ENCODE measurements around the gene DTNBP1. TPM values are rescaled to one million over a fixed set of nuclear protein-coding genes. Genes with fewer than 3 reads are reported as not detected.

DTNBP1 gene
- total and polyA plus RNA-seq, 2 of the 13 experiments (the other 11 are each of a cell fraction or from before 2014, with no cell fraction given): 6.6 to 19.1 TPM

DNA sequence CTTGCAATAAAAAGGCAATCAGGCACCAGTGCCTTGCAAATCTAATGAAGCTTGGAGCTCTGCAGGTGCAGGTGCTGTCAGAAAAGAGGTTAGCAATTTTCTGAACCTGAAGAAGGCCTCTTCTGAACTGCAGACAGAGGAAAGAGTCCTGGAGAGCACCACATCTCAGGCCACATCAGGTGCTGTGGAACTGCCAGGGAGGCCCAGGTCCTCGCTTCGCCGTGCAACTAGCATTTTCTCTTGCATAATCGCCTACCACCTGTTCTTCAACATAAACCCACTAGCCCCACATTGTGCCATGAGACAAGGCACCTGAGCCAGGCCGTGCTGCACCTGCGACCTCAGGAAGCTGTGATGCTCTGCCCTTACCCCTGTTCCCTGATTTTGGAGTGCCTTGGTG, 187.6 kb downstream of the DTNBP1 start (continued):
- TF ChIP-seq, protein P1, sequence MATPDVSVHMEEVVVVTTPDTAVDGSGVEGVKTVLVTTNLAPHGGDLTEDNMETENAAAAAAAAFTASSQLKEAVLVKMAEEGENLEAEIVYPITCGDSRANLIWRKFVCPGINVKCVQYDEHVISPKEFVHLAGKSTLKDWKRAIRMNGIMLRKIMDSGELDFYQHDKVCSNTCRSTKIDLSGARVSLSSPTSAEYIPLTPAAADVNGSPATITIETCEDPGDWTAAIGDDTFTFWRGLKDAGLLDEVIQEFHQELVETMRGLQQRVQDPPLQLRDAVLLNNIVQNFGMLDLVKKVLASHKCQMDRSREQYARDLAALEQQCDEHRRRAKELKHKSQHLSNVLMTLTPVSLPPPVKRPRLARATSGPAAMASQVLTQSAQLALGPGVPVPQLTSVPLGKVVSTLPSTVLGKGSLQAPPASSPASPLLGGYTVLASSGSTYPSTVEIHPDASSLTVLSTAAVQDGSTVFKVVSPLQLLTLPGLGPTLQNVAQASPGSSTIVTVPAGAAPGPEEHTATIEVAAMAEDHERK (CRISPR knock-in tag; IDR thresholded peaks at IDR 0.05; ENCODE audit: low read depth): no peak
- TF ChIP-seq IRF2 (CRISPR knock-in tag; IDR thresholded peaks at IDR 0.05) (no peak), CBX5 (CRISPR knock-in tag; IDR thresholded peaks at IDR 0.05; ENCODE audit: borderline replicate concordance) (no peak), SRSF9 (IDR thresholded peaks at IDR 0.05; ENCODE audit: borderline replicate concordance, insufficient read depth, low read depth, low read length, poor library complexity, severe bottlenecking) (no peak), ZNF136 (CRISPR knock-in tag; IDR thresholded peaks at IDR 0.05; ENCODE audit: low read depth) (no peak), ZNF549 (CRISPR knock-in tag; IDR thresholded peaks at IDR 0.05) (no peak), FIP1L1 (IDR thresholded peaks at IDR 0.05; ENCODE audit: borderline replicate concordance, insufficient read depth, low read depth, low read length) (no peak), TSC22D2 (CRISPR knock-in tag; IDR thresholded peaks at IDR 0.05; ENCODE audit: borderline replicate concordance) (no peak), KAT7 (CRISPR knock-in tag; IDR thresholded peaks at IDR 0.05; ENCODE audit: borderline replicate concordance) (no peak), BCL6 (CRISPR knock-in tag; IDR thresholded peaks at IDR 0.05) (no peak), HDAC6 (IDR thresholded peaks at IDR 0.05; ENCODE audit: low read depth, low read length) (no peak)

DNA sequence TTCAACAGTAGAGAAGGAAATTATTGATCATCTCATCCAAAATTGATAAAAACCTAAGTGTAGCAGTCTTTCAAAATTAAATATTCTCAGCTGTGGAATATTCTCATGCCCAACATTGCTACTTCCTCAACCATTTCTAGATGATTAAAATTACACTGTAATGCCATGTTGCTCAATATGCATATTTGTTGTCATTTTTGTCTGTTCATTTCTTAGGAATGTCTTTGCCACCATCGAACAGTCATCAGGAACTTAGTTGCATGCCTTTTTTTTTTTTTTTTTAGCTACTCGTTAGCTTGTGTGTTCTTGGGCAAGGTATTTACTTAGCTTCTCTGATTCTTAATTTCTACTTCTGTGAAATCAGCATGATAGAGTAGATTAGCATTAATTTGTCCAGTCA, 188.6 kb downstream of the DTNBP1 start:
- CTCF ChIA-PET (ENCODE audit: low intra/inter-chr PET ratio, low total read pairs): no interaction called here
- Histone ChIP-seq H3K27me3 (ENCODE audit: control insufficient read depth in 1 of 2, insufficient read depth in 2 of 2, low read length in 2 of 2) (no peaks in the 10 kb centered on the region), H3K9ac (ENCODE audit: insufficient read depth, low read depth, low read length) (no peak overlapping the region), H3K27ac (ENCODE audit: extremely low read length, insufficient read depth, low read length) (no peak overlapping the region), H3K4me3 (replicated peaks in 1 of 3; ENCODE audit: insufficient read depth in 1 of 3, low read depth in 2 of 3, low read length in 3 of 3) (no peak overlapping the region), H4K20me1 (ENCODE audit: insufficient read depth, low read length) (no peaks in the 10 kb centered on the region), H3K36me3 (replicated peaks in 1 of 2; ENCODE audit: control insufficient read depth in 1 of 2, insufficient read depth in 2 of 2, low read length in 2 of 2) (peaks cover 9 to 39% of the 10 kb centered on the region in 2 experiments), H3K79me2 (ENCODE audit: insufficient read depth, low read length) (no peaks in the 10 kb centered on the region), H3K4me1 (ENCODE audit: insufficient read depth, low read length) (no peaks in the 10 kb centered on the region), H3K9me3 (ENCODE audit: low read length) (no peaks in the 10 kb centered on the region), H2AFZ (ENCODE audit: low read length) (no peak overlapping the region), H3K4me2 (ENCODE audit: low read depth, low read length) (no peak overlapping the region)
- FAIRE-seq (no peak), ATAC-seq (no peak), DNase-seq (ENCODE audit: low spot score) (no peak)
- BruUV-seq (replicated peaks): no TSS peak
- intact Hi-C loops (cut with micrococcal nuclease; ENCODE audit: unreplicated experiment): no loop called here
- in situ Hi-C loops (cut with HindIII; ENCODE audit: extremely low pct_ligation_motif_present, low pct_unique_long_range_greater_than_20kb): no loop called here
- POLR2A ChIA-PET: no interaction called here
- WGBS (ENCODE audit: low lambda C conversion rate): 94% methylated on average over 2 of the region's 2 CpGs
- TF ChIP-seq, protein P2, sequence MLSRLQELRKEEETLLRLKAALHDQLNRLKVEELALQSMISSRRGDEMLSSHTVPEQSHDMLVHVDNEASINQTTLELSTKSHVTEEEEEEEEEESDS (CRISPR knock-in tag; IDR thresholded peaks at IDR 0.05; ENCODE audit: borderline replicate concordance): no peak
- TF ChIP-seq, protein P3, sequence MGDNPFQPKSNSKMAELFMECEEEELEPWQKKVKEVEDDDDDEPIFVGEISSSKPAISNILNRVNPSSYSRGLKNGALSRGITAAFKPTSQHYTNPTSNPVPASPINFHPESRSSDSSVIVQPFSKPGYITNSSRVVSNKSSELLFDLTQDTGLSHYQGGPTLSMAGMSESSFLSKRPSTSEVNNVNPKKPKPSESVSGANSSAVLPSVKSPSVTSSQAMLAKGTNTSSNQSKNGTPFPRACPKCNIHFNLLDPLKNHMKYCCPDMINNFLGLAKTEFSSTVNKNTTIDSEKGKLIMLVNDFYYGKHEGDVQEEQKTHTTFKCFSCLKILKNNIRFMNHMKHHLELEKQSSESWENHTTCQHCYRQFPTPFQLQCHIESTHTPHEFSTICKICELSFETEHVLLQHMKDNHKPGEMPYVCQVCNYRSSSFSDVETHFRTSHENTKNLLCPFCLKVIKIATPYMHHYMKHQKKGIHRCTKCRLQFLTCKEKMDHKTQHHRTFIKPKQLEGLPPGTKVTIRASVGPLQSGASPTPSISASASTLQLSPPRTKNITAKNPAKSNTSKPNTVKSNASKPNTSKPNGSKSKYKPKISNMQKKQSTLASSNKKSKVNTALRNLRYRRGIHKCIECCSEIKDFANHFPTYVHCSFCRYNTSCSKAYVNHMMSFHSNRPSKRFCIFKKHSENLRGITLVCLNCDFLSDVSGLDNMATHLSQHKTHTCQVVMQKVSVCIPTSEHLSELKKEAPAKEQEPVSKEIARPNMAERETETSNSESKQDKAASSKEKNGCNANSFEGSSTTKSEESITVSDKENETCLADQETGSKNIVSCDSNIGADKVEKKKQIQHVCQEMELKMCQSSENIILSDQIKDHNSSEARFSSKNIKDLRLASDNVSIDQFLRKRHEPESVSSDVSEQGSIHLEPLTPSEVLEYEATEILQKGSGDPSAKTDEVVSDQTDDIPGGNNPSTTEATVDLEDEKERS (CRISPR knock-in tag; IDR thresholded peaks at IDR 0.05): no peak
- no peak for TF ChIP-seq NR1H2 (CRISPR knock-in tag; IDR thresholded peaks at IDR 0.05; ENCODE audit: borderline replicate concordance, low read depth)
- TF ChIP-seq, protein P4, sequence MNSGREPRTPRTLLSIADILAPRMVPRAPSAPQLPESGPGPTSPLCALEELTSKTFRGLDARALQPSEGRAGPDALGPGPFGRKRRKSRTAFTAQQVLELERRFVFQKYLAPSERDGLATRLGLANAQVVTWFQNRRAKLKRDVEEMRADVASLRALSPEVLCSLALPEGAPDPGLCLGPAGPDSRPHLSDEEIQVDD (CRISPR knock-in tag; IDR thresholded peaks at IDR 0.05; ENCODE audit: borderline replicate concordance): no peak
- TF ChIP-seq CBFB (CRISPR knock-in tag; IDR thresholded peaks at IDR 0.05): no peak
- TF ChIP-seq ZSCAN9 (CRISPR knock-in tag; IDR thresholded peaks at IDR 0.05; ENCODE audit: borderline replicate concordance): no peak
- no peak for TF ChIP-seq MTF2 (CRISPR knock-in tag; IDR thresholded peaks at IDR 0.05; ENCODE audit: borderline replicate concordance)
- no peak for TF ChIP-seq BORCS8-MEF2B (CRISPR knock-in tag; IDR thresholded peaks at IDR 0.05)

Data from HepG2 (cell line).